Ascending aorta (tissue), 2 donors: Measurements from ENCODE around the gene PSMD14. TPM values are rescaled to one million over a fixed set of nuclear protein-coding genes. Genes with fewer than 3 reads are reported as not detected.
"Not testable (repeated sequence)": the region's sequence is repeated elsewhere in the genome, so short reads cannot be mapped to it uniquely, and the experiment has no call there.

Source experiments
- DNase-seq, 2 donors: peaks; one replicate each; pipeline ENCODE4 v3.0.0-alpha.2; 2019; ENCODE audit warnings: low spot score in 2 of 2
- H3K27ac ChIP-seq, 2 donors: fragments of 200-600 bp; sonication (generic); one replicate each; pipeline ENCODE4 v1.5.1; 2016 to 2017; ENCODE audit warnings: mild to moderate bottlenecking in 1 of 2
- H3K27me3 ChIP-seq: fragments of 200-600 bp; sonication (generic); one replicate; pipeline ENCODE4 v1.5.1; 2017
- H3K36me3 ChIP-seq, 2 donors: fragments of 200-600 bp; sonication (generic); one replicate each; pipeline ENCODE4 v1.5.1; 2016
- H3K4me1 ChIP-seq, 2 donors: fragments of 200-600 bp; sonication (generic); one replicate each; pipeline ENCODE4 v1.5.1; 2016 to 2017; ENCODE audit warnings: mild to moderate bottlenecking in 1 of 2
- H3K4me3 ChIP-seq, 2 donors: fragments of 200-600 bp; sonication (generic); one replicate each; pipeline ENCODE4 v1.5.1; 2016 to 2017; ENCODE audit warnings: mild to moderate bottlenecking in 1 of 2
- H3K9me3 ChIP-seq, 2 donors: fragments of 200-600 bp; sonication (generic); one replicate each; pipeline ENCODE4 v1.5.1; 2016
- intact Hi-C: fragments of 100-400 bp; cut with DNase I; formaldehyde crosslinking; loops from one replicate; pipeline ENCODE4 v1.15.1; 2023
- total RNA-seq: library from RNA; depleted of rRNA; stranded (reverse); fragments of >200 nt; gene quantifications from one replicate; pipeline ENCODE4 v1.1.0, GENCODE V29; 2016
- TF ChIP-seq, protein P1 (sequence below), 3 experiments: fragments of 200-600 bp in 2 of 3; fragments of 450-650 bp in 1 of 3; sonication (generic) in 2 of 3; IDR thresholded peaks; one replicate each; pipeline ENCODE4 v1.5.1; 2016 to 2019; ENCODE audit warnings: antibody characterized with exemption in 3 of 3, mild to moderate bottlenecking in 1 of 3, moderate library complexity in 1 of 3

PSMD14 gene
- 238 TPM for total RNA-seq

- H3K9me3 ChIP-seq: no peaks in the 10 kb centered on the region
- peak within 1 kb of the TSS; percentile 71 to 76 for H3K27ac ChIP-seq
- TF ChIP-seq, protein P1, sequence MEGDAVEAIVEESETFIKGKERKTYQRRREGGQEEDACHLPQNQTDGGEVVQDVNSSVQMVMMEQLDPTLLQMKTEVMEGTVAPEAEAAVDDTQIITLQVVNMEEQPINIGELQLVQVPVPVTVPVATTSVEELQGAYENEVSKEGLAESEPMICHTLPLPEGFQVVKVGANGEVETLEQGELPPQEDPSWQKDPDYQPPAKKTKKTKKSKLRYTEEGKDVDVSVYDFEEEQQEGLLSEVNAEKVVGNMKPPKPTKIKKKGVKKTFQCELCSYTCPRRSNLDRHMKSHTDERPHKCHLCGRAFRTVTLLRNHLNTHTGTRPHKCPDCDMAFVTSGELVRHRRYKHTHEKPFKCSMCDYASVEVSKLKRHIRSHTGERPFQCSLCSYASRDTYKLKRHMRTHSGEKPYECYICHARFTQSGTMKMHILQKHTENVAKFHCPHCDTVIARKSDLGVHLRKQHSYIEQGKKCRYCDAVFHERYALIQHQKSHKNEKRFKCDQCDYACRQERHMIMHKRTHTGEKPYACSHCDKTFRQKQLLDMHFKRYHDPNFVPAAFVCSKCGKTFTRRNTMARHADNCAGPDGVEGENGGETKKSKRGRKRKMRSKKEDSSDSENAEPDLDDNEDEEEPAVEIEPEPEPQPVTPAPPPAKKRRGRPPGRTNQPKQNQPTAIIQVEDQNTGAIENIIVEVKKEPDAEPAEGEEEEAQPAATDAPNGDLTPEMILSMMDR (IDR thresholded peaks at IDR 0.05): no peak
- H3K36me3 ChIP-seq: no peaks in the 10 kb centered on the region
- DNase-seq: peak; percentile 81 to 97
- peak within 1 kb of the TSS; percentile 76 to 87 for H3K4me3 ChIP-seq
- H3K27me3 ChIP-seq: no peaks in the 10 kb centered on the region
- intact Hi-C loops: loop anchor here (5.0 kb wide), 1 partner anchor 104 kb away; no protein-coding TSS in a partner anchor
- H3K4me1 ChIP-seq: no peaks in the 10 kb centered on the region
These were observed at the start of gene PSMD14 for GRCh38 chr2:161308178-161308955. PSMD14 (plus strand) TSS chr2:161308425; CDS start chr2:161318826, 10,401 bp downstream.

GRCh38 chr2:161265874-161266273 is 42.4 kb upstream of the PSMD14 start:
- Histone ChIP-seq H3K27ac (no peak overlapping the region), H3K9me3 (no peaks in the 10 kb centered on the region), H3K4me1 (no peaks in the 10 kb centered on the region), H3K36me3 (no peaks in the 10 kb centered on the region), H3K4me3 (no peak overlapping the region), H3K27me3 (no peaks in the 10 kb centered on the region)
- TF ChIP-seq, protein P1 (IDR thresholded peaks at IDR 0.05): no peak
- no peak for DNase-seq
- intact Hi-C loops: no loop called here

DNA sequence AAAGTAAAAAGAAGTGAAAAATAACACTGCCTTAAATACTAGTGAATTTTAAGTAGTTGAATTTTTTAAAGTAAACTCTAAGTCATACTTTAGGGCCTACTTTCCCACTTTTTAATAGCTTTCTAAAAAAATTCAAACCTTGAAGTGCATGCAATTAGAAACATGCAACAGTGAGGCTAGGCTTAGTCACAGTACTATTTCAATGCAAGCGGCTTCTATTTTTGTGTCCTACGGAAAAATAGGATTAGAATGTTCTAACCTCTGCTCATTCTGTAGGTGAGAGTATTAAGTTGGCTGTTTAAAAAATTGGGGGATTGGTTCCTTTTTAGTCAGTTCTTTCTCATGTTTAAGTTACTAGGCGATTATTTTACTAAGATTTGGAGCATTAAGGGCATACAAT is 39.1 kb upstream of the PSMD14 start:
- H3K36me3 ChIP-seq: no peaks in the 10 kb centered on the region
- H3K4me3 ChIP-seq: no peak overlapping the region
- no peak overlapping the region for H3K27ac ChIP-seq
- no peaks in the 10 kb centered on the region for H3K9me3 ChIP-seq
- no peaks in the 10 kb centered on the region for H3K27me3 ChIP-seq
- H3K4me1 ChIP-seq: no peaks in the 10 kb centered on the region
- DNase-seq: no peak
- intact Hi-C loops: no loop called here
- TF ChIP-seq, protein P1 (IDR thresholded peaks at IDR 0.05): no peak

DNA sequence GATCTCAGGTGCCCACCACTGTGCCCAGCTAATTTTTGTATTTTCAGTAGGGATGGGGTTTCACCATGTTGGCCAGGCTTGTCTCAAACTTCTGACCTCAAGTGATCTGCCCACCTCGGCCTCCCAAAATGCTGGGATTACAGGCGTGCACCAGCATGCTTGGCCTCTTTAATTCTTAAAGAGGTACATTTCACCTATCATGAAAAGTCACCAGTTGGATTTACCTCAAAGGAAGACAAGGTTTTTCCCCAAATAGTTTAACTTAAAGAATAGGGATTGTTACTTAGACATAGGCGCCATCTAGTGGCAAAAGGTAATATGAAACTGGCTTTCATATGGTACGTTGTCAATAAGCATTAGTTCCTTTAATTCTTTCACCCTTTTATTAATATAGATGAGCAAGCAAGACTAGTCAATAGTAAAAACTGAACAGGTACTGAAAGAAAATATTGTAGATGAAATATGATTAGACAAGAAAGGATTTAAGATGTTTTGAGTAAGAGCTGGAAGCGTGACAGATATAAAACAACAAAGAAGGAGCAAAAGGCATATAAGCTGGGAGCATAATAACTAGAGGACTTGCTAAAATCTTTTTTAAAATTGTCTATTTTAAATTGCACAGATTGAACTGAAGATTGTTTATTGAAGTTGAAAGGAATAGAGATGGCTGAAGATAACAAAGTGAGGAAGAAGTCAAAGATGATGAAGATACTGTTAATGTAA is 35.0 kb upstream of the PSMD14 start:
- Histone ChIP-seq H3K4me1 (no peaks in the 10 kb centered on the region), H3K27ac (no peak overlapping the region), H3K9me3 (no peaks in the 10 kb centered on the region), H3K36me3 (no peaks in the 10 kb centered on the region), H3K4me3 (no peak overlapping the region), H3K27me3 (no peaks in the 10 kb centered on the region)
- no peak for DNase-seq
- intact Hi-C loops: loop anchor here (5.0 kb wide), 1 partner anchor 51 kb away; no protein-coding TSS in a partner anchor
- TF ChIP-seq, protein P1 (IDR thresholded peaks at IDR 0.05): peak; percentile 54 to 61 (median 58)

DNA sequence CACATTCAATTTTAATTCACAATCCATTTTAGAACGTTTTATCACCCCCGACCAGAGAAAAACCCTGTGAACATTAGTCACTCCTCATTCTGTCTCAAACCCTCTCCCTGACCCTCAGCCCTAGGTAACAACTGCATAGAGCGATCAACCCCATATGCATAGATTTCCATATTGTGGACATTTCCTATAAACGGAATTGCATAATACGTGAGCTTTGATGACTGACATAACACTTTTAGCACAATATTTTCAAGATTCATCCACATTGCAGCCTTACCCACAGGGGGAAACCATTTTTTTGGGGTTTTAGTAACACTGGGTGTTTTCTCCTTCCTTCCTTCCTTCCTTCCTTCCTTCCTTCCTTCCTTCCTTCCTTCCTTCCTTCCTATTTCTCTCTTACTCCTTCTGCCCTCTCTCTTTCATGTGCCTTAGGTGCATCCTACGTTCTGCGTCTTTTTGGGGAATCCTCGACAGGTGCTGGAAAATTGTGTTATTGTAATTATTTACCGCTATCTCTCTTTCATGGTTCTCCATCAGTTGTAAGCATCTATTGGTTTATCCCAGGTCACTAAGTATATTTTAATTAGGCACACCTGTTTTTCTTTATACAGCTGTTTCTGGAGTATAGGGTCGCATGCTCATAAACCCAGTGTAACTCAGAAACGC is 29.5 kb upstream of the PSMD14 start:
- H3K4me3 ChIP-seq, H3K36me3 ChIP-seq, H3K9me3 ChIP-seq, intact Hi-C loops, H3K27ac ChIP-seq, H3K4me1 ChIP-seq, H3K27me3 ChIP-seq: not testable (repeated sequence)
- peak in 1 of 2 donors; percentile 67 for DNase-seq

DNA sequence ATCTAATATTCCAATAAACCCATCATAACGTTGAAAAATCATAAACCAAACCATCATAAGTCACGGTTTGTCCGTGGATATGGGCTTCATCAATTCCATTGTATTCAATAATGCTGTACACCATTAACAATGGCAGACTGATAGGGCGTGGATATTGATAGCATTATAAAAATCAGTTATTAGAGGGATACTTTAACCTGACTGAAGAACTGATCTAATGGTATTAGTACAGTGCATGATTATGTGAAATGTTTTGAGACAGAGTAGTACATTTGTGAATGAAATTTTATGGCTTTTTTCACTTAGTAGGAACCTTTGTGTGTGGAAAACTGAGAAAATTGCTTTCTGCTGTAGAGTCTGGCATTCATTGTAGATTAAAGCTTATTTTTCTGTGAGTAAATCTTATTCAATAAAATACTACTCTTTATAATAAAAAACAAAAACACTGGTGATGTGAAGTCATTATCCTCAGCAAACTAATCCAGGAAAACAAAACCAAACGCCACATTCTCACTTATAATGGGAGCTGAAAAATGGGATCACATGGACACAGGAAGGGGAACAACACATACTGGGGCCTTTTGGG is 28.9 kb upstream of the PSMD14 start:
- H3K9me3 ChIP-seq, DNase-seq, H3K27ac ChIP-seq, H3K36me3 ChIP-seq, H3K27me3 ChIP-seq, H3K4me3 ChIP-seq, intact Hi-C loops, H3K4me1 ChIP-seq: not testable (repeated sequence)
